ENCODE data around the gene MAD1L1.
"Not testable (repeated sequence)": the region's sequence is repeated elsewhere in the genome, so short reads cannot be mapped to it uniquely, and the experiment has no call there.

Gene MAD1L1

DNA sequence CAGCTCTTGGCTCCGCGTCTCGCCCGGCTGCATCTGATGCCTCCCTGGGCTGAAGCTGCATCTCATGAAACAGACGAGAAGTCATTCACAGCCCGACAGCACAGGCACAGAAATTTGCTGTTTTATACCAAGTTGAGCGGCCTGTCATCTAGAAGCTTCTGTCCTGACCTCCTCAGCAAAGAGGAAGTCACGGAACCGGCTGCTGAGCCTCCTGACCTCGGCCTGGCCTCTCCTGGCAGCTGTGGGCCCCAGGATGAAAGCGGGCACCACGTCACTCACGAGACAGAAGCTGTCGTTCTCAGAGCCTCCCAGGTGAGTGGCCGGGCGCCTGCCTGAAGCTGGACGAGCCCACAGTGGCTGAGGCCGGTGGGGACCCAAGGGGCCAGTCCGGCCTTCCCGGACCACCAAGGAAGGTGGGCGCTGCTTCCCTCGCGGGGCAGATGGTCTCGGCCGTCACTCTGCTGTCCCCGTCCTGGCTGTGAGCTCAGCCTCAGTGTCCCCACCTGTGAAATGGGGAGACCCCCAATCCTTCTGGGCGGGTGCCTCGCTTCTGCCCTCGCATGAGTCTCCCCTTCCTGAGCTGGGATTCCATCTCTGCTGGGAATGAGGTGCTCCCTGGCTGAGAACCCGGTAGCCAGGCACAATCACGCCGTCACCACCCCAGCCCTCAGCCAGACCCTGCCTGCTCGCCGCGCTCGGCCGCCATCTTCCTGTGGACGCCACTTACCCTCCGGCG, 391.3 kb downstream of the MAD1L1 start:
- DNase-seq: not testable (repeated sequence)

DNA sequence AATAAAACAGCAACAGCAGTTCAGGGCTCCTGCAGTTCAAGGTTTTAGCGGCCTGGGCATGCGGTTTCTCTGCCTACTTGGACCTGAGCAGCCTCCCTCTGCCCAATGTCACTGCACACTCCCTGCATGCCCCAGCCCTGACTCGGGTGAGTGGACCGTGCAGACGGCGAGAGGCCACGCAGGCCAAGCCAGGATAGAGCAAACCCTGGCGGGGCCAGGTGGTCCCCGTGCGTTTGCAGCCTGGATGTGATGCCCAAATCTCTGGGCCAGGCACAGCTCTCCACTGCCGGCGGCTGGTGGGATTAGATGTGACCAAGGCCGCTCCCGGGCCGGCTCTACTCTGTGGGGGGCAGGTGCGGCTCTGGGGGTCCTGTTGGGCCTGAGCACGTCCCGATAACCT, 392.0 kb downstream of the MAD1L1 start:
- not testable (repeated sequence) for DNase-seq

DNA sequence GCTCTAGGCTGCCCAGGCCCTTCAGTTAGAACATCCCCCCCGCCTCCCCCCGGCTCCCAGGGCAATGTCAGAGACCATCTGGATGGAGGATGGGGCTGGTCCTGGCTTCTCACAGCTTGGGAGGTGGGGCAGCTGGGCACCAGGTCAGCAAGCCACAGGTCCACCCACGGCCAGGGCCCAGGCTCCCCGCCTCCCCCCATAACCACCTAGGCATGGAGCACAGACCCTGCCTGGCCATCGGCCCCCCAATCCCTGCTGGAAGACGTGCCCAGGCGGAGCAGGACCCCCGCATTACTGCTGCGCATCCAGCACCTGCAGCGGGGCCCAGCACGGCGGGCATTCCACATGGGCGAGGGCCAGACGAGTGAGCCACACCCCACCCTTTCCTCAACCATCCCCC, 393.0 kb downstream of the MAD1L1 start:
- no peak for DNase-seq

DNA sequence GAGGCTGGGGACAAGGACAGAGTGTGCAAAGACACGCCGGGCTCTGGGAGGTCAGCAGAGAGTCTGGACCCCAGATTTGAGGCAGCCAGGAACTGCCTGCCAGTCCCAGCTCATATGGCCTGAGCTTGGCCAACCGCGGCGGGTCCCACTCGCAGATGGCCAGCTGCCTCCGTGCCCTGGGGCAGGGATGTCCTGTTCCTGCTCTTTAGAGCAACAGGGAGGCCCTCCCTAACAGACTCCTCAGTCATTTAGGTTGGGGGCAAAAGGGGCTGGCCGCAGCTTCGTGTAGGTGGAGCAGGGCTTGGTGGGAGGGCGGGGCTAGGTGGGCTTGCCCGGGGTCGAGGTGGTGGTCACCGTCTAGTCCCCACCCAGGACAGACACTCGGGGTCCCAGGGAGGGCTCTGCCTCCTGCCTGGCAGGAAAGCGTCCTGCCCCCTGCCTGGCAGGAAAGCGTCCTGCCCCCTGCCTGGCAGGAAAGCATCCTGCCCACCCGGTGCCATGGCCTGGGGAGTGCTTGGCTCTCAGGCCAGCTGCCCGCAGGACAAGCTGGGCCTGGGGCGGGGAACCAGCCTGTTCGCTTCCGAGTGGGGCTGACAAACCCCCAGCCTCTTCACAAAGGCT, 393.7 kb downstream of the MAD1L1 start:
- DNase-seq: not testable (repeated sequence)

DNA sequence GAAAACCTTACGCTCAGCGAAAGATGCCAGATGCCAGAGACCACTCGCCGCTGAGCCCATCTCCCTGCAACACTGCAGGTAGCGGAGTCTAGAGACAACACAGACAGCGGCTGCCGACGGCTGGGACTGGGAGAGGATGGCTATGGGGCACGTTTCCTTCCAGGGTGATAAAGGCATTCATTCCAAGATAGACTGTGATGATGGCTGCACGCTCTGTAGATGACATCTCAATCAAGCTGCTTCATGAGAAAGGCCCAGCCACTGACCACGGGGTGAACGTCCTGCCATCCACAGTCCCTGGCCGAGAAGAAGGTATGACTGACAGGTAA, 394.2 kb downstream of the MAD1L1 start:
- not testable (repeated sequence) for DNase-seq

DNA sequence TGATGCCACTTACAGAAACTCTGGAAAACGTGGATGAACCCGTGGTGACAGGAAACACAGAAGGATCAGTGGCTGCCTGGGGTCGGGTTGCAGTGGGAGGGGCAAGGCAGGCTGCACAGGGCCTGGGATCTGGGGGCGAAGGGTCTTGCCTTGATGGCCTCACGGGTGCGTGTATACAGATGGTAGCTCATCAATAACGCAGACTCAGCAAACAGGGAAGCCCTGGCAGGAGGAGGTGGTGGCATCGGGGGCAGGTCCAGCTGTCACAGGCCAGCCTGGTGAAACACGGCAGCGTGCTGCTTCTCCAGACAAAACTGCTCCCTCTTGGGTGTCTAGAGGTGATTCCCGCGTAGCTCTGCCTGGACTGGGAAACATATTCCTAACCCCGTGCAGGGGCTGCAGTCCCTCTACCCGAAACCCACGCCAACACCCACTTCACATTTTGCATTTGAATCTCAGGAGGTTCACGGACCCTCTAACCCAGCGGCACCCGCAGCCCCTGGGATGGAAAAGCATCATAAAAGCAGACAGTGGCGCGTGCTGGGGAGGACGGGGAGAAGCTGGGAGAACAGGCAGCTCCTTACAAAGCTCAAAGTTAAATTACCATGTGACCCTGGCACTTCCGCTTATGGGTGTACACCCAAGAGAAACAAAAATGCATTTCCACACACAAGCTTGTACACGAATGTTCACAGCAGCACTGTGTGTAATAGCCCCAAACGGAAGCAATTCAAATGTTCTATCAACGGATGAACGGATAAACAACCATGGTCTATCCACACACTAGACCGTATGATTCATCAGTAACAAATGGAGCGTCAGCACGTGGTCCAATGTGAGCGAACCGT, 394.8 kb downstream of the MAD1L1 start:
- not testable (repeated sequence) for DNase-seq

DNA sequence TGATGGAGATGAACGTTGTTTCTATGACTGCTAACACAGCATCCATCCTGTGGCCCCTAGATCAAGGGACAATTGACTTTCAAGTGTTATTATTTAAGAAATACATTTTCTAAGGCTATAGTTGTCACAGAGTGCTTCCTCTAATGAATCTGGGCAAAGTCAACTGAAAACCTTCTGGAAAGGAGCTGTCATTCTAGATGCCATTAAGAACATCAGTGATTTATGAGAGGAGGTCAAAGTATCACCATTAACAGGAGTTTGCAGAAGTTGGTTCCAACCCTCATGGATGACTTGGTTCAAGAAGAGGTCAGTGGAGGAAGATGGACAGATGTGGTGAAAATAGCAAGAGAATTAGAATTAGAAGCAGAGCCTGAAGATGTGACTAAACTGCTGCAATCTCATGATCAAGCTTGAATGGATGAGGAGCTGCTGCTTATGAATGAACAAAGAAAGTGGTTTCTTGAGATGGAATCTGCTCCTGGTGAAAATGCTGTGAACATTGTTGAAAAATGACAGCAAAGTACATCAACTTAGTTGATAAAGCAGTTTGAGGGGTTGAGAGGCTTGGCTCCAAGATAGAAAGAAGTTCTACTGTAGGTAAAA, 400.7 kb downstream of the MAD1L1 start:
- not testable (repeated sequence) for DNase-seq

DNA sequence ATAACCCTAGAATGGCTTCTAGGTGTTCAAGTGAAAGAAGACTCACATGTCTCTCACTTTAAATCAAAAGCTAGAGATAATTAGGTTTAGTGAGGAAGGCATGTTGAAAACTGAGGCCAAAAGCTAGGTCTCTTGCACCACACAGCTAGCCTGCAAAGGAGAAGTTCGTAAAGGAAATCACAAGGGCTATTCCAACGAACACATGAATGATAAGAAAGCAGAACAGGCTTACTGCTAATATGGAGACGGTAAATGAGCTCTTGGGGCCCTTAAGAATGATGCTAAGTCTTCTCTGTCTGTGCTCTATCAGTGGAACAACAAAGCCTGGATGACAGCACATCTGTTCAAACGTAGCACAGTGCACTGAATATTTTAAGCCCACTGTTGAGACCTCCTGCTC, 401.3 kb downstream of the MAD1L1 start:
- not testable (repeated sequence) for DNase-seq

DNA sequence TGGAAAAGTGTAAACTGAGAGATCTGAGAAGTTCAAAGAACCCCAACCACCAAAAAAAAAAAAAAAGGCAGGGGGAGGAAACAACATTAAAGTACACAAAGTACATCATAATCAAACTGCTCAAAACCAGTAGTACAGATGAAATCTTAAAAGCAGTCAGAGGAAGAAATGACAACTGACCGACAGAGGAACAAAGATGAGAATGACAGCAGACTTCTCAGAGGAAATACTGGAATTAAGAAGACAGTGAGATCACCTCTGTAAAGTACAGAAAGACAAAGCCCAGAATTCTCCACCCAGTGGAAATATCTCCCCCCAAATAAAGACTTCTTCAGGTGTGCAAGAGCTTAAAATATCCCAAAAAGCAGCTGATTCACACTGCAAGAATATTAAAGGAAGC, 403.1 kb downstream of the MAD1L1 start:
- not testable (repeated sequence) for DNase-seq

DNA sequence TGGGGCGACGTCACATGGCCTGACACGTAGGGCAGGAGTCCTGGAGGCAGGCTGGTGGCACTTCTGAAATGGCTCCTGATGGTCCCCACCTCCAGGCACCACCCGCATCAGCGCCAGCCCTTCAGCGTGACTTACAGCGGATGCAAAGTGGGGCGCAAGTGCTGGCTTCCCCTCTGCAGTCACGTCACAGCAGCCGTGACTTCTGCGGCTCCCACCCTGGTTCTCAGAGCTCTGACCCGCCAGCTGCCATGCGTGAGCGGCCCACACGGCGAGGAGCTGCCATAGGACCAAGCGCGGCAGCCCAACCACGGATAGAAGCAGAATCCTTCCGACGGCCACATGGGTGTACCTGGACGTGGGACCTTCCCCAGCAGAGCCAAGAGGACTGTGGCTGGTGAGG, 403.6 kb downstream of the MAD1L1 start:
- DNase-seq: no peak

DNA sequence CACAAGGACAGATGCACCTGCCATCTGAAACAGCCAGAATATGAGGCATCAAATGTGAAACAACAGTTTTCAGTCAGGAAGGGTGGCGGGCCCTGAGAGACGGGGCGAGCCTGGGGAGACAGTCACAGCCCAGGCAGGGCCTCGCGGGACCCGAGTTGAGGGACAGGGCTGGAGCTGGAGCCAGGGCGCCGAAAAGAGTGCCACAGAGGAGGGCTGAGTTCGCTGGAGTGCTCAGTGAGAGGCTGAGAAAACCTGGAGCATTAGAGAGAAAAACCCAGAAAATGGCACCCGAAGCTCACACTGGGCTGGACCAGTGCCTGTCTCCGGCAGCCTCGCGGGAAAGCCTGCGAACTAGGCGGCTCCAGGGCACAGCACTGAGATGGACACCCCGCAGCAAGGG, 404.6 kb downstream of the MAD1L1 start:
- DNase-seq: not testable (repeated sequence)

DNA sequence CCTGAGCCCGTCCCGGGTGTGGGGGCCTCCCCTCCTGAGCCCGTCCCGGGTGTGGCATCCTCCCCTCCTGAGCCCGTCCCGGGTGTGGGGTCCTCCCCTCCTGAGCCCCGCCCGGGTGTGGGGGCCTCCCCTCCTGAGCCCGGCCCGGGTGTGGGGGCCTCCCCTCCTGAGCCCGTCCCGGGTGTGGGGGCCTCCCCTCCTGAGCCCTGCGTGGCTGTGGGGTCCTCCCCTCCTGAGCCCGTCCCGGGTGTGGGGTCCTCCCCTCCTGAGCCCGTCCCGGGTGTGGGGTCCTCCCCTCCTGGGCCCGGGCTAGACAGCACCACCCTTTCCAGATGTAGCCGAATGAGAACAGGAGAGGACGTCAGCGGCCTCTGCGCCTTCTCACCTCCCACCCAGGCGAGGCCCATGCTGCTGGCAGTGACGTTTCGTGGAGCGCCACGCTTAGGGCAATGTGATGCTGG, 405.2 kb downstream of the MAD1L1 start:
- not testable (repeated sequence) for DNase-seq

DNA sequence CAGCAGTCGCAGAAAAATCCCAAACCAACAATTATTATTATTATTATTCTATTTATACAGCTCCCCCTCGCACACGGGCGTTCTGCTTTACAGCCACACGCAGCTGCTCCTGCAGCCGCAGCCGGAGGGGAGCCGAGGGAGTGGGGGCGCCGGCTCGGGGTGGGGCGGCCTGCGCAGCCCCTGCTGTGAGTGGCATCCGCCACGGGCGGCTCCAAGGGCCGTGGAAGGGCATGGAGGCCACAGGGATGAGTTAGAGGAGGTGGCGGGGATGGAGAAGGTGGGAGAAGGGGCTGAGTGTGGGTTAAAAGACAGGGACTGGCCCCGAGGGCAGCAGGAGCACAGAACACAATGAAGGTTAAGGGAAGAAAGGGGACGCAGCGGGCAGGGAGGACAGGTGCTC, 405.8 kb downstream of the MAD1L1 start:
- DNase-seq: not testable (repeated sequence)

DNA sequence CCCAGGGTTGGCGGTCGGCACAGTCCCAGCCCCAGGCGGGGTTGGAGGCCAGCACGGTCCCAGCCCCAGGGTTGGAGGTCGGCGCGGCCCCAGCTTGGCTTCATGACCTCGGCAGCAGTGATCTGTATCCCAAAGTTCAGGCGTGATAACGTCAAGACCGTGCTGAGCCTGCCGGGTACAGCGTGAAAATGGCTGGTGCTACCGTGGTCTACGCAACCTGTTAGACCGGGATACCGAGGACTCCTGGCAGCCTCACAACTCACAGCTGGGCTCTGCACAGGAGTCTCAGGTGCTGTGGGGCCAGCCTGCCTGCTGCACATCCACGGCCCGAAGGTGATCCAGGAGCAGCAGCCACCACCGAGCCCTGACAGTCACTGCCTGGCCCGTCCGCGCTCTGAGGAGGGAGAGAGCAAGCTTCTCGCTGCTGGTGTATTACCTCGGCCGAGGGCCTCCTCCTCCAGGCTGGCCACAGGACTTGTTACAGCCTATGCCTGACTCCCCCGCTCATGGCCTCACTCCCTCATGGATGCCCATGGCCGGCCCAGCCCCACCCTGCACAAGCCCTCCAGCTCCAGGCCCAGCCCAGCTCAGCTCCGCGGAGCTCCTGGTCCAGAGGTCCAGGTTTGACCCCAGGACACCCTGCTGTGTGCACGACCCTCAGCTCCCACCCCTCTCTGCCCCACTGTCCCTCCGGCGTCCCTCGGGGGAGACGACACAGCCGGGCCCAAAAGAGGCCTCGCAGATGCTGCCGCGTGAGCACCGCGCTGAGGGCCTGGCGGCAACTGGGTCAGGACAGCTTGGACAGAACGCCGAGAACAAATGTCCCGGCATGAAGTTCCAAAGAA, 406.6 kb downstream of the MAD1L1 start:
- DNase-seq: no peak

DNA sequence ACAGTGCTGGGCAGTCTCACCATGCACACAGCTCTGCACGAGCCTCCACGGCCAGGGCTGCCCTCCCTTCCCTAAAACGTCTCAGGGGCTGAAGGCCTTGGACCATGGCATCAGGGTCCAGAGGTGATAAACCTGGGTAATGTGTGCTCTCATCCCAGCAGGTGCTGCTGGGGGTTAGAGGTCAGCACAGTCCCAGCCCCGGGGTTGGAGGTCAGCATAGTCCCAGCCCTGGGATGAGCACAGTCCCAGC, 407.2 kb downstream of the MAD1L1 start:
- not testable (repeated sequence) for DNase-seq

DNA sequence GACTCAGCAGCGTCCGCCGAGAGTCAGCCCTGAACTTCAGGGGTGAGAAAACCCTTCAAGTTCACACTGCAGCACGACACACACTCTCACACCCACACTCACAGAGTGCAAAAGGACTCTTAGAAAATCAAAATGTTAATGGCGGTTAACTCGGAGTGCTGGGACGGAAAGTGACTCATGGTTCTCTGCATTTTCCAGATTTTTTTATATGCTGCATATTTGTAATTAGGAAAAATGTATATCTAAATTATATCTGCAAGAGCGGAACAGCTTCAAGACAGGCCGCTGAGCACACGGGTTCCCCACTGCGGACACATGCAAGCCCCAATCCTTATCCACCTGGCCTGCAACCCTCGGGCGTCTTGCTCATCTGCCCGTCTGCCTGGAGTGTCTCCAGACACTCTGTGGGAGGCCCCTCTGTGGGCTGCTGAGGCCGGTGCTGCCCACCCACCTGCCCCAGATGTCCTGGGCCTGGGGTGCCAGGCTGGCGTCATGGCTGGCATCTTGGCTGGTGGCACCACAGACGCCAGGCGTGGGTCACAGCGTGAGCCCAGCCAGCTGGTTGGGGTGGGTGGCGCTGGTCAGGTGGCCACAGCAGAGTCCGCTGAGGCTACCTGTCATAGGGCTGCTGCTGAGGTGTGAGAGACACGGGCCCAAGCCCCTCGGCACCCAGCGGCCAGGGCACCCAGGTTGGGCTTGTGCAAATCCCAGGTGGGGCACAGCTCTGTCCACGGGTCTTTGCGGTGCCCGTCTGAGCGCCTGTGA, 407.7 kb downstream of the MAD1L1 start:
- not testable (repeated sequence) for DNase-seq

DNA sequence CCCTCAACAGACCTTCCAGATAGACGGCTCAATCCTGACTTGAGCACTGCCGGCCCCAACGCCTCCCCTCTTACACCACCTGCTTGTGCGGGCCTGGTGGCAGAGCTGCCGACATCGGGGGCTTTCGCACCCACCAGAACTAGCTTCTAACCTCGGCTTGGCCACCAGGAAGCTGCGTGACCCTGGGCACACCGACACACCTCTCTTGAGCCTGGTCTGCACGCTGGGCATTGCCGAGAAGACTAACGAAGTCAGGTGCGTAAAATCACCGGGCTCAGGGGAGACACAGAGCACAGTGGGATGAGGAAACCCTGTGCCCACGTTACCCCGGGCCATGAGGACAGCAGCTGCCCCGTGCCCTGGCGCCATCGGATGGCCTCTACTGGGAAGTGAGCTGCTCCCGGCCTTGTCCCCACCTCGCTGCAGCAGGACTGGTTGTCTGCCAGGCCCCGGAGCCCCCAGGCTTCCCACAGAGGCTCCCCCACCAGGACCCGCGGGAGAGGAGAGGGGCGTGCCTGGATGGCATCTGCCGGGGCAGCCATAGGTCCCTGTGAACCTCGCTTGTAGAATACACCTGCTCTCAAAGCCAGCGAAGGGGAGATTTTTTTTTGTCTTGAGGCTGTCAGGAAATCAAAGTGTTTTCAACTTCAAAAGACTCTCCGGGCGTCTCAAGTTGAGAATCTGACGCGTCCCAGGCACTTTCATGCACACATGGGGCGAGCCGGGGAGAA, 408.4 kb downstream of the MAD1L1 start:
- DNase-seq: not testable (repeated sequence)

DNA sequence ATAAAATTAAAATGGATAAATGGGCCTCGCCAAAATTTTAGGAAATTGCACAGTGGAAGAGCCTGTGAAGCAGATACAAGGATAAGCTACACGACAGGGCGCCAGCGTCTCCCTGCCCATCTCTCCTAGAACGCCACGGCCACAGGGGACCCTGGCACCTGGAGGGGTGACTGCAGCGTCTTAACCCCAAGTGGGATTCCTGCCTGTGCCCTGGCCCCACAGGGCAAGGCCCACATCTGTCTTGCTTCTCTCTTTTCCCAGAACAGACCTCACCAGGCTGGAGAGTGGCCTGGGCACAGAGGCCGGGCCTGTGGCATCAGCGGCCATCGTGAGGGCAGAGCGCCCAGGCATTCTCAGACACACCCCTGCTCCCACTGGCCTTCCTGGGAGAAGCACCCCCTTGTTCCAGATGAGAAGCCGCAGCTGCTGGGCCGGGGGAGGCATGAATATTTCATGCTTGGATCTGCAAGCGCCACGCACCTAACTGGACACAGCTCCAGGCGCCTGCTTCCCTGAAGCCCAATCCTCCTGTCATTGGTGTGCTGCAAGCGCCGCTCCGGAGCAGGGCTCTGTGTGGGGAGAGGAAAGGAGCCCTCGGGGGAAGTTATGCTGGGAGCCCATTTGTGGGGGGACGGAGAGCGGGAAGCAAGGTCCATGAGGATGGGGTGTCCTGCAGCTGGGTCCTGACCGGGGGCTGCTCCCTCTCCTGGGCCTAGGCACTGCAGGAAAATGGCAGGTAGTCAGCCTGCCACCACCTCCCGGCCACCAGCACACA, 409.2 kb downstream of the MAD1L1 start:
- DNase-seq: no peak

DNA sequence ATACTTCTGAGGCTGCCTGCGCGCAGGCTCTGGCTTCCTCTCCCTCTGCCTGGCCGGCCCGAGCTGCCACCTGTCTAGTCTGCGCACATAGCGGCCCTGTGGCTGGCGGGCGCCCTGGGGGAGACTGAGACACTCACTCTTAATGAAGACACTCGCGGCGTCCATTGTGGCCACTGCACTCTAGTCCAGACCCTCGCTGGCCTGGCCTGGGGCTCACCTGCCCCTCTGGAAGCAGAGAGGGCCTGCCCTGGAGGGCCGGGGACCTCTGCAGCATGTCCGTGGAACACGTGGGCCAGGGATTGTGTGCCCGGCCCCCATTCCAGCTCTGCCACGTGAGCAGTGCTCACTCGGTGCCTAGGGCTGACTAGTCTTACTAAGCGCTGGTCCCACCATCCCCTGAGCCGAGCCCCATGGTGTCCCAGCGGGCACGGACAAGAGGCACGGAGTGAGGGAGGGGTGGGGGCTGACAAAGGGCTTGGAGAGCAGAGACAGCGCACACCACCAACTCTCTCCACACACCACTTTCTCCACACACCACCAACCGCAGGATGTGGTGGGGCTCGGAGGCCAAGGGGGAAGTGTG, 413.4 kb downstream of the MAD1L1 start:
- DNase-seq: no peak
